NCI-H2029 (cell line): Measurements from ENCODE around the gene KRTAP10-5.

Source experiments
- DNase-seq: peaks from one replicate; lab custom pipeline; 2025; lab: John Stamatoyannopoulos, UW

KRTAP10-5 gene

GRCh38 chr21:44549525-44550211, 30.7 kb downstream of the KRTAP10-5 start:
- no peak for DNase-seq

GRCh38 chr21:44548922-44549321, 31.5 kb downstream of the KRTAP10-5 start:
- no peak for DNase-seq

- DNase-seq, result no peak
Observed at GRCh38 chr21:44548381-44548780, 32.0 kb downstream of the KRTAP10-5 start.

- DNase-seq, result no peak
Observed at GRCh38 chr21:44547656-44548331, 32.6 kb downstream of the KRTAP10-5 start.

GRCh38 chr21:44544566-44544965, 35.8 kb downstream of the KRTAP10-5 start:
- no peak for DNase-seq

GRCh38 chr21:44542716-44543115, 37.7 kb downstream of the KRTAP10-5 start:
- DNase-seq, result no peak

- DNase-seq, result no peak
Observed at GRCh38 chr21:44540741-44541288, 39.6 kb downstream of the KRTAP10-5 start.

GRCh38 chr21:44539991-44540666, 40.3 kb downstream of the KRTAP10-5 start, which contains the start of gene KRTAP10-1:
Gene KRTAP10-1, minus strand, starts transcription at chr21:44540195. Its CDS starts 45 bp downstream, at chr21:44540150.
- DNase-seq, result no peak

- no peak for DNase-seq
Observed at GRCh38 chr21:44539046-44539445, 41.4 kb downstream of the KRTAP10-5 start.

GRCh38 chr21:44537930-44538911, 42.2 kb downstream of the KRTAP10-5 start:
- DNase-seq, result no peak

- no peak for DNase-seq
Observed at GRCh38 chr21:44535963-44536362, 44.4 kb downstream of the KRTAP10-5 start.

- no peak for DNase-seq
Observed at GRCh38 chr21:44534688-44535087, 45.7 kb downstream of the KRTAP10-5 start.

GRCh38 chr21:44533891-44534627, 46.3 kb downstream of the KRTAP10-5 start:
- no peak for DNase-seq

- DNase-seq, result no peak
Observed at GRCh38 chr21:44533121-44533890, 47.1 kb downstream of the KRTAP10-5 start.

GRCh38 chr21:44532712-44533111, 47.7 kb downstream of the KRTAP10-5 start:
- DNase-seq, result no peak

GRCh38 chr21:44531606-44532564, 48.5 kb downstream of the KRTAP10-5 start:
- DNase-seq, result no peak

GRCh38 chr21:44530903-44531605, 49.4 kb downstream of the KRTAP10-5 start:
- DNase-seq, result no peak
